Parathyroid adenoma (tissue), 2 donors: ENCODE results near the gene TULP4.

ENCODE experiments used
- H2AFZ ChIP-seq: fragments of 300-600 bp; sonication (generic); one replicate; pipeline ENCODE4 v1.7.0; 2017; ENCODE audit warnings: antibody characterized with exemption, mild to moderate bottlenecking
- H3K27ac ChIP-seq: fragments of 300-600 bp; sonication (generic); one replicate; pipeline ENCODE4 v1.7.0; 2017
- H3K27me3 ChIP-seq: fragments of 300-600 bp; sonication (generic); one replicate; pipeline ENCODE4 v1.7.0; 2017; ENCODE audit warnings: low read length; ENCODE audit not compliant: control insufficient read depth, insufficient read depth
- H3K36me3 ChIP-seq: fragments of 300-600 bp; sonication (generic); one replicate; pipeline ENCODE4 v1.7.0; 2017; ENCODE audit warnings: low read length; ENCODE audit not compliant: control insufficient read depth, insufficient read depth
- H3K4me1 ChIP-seq: fragments of 300-600 bp; sonication (generic); one replicate; pipeline ENCODE4 v1.7.0; 2017; ENCODE audit warnings: control low read depth
- H3K4me2 ChIP-seq: fragments of 300-600 bp; sonication (generic); one replicate; pipeline ENCODE4 v1.7.0; 2017; ENCODE audit warnings: low read length
- H3K4me3 ChIP-seq: fragments of 300-600 bp; sonication (generic); one replicate; pipeline ENCODE4 v1.7.0; 2017; ENCODE audit warnings: low read depth, low read length
- H3K79me2 ChIP-seq: fragments of 300-600 bp; sonication (generic); one replicate; pipeline ENCODE4 v1.7.0; 2017; ENCODE audit warnings: control low read depth
- H3K9ac ChIP-seq: fragments of 300-600 bp; sonication (generic); one replicate; pipeline ENCODE4 v1.7.0; 2017; ENCODE audit warnings: mild to moderate bottlenecking
- H3K9me3 ChIP-seq: fragments of 300-600 bp; sonication (generic); one replicate; pipeline ENCODE4 v1.7.0; 2017; ENCODE audit warnings: low read length; ENCODE audit not compliant: control insufficient read depth
- TF ChIP-seq, protein P1 (sequence below): fragments of 300-600 bp; sonication (generic); IDR thresholded peaks from one replicate; pipeline ENCODE4 v1.7.0; 2017; ENCODE audit warnings: antibody characterized with exemption, mild to moderate bottlenecking
- donor health status: primary hyperparathyroidism.

TULP4 gene

DNA sequence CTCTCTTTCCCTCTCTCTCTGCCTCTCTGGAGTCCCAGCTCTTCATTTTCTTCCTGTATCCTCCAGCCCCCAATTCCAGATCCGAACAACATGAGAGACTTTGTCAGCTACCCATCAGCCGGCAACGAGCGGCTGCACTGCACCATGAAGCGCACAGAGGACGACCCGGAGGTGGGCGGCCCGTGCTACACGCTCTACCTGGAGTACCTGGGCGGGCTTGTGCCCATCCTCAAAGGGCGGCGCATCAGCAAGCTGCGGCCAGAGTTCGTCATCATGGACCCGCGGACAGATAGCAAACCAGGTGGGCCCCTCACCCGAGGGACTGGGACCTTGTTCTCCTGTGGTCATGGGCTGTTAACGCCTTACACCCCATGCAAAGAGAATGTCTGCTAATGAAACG lies 168.7 kb downstream of the TULP4 start:
- Histone ChIP-seq H3K27ac (no peak overlapping the region), H3K27me3 (no peaks in the 10 kb centered on the region), H3K9me3 (no peaks in the 10 kb centered on the region), H3K9ac (no peak overlapping the region), H3K79me2 (peaks cover 2% of the 10 kb centered on the region), H3K36me3 (no peaks in the 10 kb centered on the region), H3K4me1 (no peaks in the 10 kb centered on the region), H2AFZ (no peak overlapping the region), H3K4me2 (no peak overlapping the region), H3K4me3 (no peak overlapping the region)
- TF ChIP-seq, protein P1, sequence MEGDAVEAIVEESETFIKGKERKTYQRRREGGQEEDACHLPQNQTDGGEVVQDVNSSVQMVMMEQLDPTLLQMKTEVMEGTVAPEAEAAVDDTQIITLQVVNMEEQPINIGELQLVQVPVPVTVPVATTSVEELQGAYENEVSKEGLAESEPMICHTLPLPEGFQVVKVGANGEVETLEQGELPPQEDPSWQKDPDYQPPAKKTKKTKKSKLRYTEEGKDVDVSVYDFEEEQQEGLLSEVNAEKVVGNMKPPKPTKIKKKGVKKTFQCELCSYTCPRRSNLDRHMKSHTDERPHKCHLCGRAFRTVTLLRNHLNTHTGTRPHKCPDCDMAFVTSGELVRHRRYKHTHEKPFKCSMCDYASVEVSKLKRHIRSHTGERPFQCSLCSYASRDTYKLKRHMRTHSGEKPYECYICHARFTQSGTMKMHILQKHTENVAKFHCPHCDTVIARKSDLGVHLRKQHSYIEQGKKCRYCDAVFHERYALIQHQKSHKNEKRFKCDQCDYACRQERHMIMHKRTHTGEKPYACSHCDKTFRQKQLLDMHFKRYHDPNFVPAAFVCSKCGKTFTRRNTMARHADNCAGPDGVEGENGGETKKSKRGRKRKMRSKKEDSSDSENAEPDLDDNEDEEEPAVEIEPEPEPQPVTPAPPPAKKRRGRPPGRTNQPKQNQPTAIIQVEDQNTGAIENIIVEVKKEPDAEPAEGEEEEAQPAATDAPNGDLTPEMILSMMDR = no peak

DNA sequence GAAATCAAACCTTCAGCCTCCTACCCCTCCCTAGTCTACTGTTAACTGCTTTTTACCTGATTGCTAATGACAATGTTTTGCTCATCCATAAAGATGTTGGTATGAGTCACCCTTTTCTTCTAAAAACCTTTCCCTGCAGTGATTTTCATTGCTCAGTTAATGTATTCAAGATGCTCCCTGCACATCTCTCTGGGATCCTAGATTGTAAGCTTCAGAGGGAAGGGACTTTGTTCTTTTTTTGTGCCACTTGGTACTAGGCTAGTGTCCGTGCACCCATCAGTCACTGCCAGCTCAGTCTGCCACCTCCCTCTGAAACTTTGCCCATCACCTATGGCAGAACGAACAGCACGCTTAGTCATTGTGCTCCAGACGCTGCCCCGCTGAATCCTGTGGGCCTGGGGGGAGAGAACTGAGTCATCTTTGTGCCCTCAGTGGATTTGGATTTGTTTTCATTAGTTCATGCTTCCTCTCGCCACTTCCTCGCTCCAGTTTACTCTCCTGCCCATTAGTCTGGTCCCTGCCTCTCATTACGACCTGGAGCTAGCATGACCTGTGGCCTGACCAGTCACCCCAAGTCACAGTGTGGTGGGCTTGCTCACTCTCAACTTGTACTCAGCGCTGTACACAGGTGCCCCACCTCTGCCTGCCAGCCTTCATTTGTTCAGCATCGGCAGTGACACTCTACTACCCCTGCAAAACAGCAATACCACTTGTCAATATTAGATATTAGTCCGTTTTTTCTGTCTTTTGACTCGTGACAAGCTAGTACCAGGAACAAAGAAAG lies 169.6 kb downstream of the TULP4 start:
- TF ChIP-seq, protein P1 = no peak
- no peaks in the 10 kb centered on the region for H3K4me1 ChIP-seq
- no peaks in the 10 kb centered on the region for H3K36me3 ChIP-seq
- H3K9ac ChIP-seq = no peak overlapping the region
- no peak overlapping the region for H3K27ac ChIP-seq
- no peaks in the 10 kb centered on the region for H3K27me3 ChIP-seq
- H3K9me3 ChIP-seq = no peaks in the 10 kb centered on the region
- peaks cover 2% of the 10 kb centered on the region for H3K79me2 ChIP-seq
- no peak overlapping the region for H2AFZ ChIP-seq
- H3K4me2 ChIP-seq = no peak overlapping the region
- no peak overlapping the region for H3K4me3 ChIP-seq

DNA sequence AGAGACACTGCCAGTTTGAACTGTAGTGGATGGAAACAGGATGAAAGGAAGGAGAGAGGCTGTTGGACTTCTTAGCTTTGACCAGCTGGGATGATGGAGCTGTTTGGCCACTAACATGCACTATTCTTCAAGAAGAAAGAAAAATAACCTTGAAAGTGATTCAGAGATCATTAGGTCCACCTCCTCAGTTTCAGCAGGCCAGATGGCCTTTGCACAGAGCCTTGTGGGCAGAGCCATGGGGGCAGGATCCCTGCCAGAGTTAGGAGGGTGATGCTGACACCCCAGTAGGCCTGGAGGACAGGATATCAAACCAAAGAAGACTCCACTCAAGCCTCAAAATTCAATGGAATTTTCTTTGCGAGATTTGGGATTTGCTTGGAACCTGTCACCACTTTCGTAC lies 173.2 kb downstream of the TULP4 start:
- TF ChIP-seq, protein P1 = no peak
- Histone ChIP-seq H3K4me3 (no peak overlapping the region), H3K9ac (no peak overlapping the region), H3K79me2 (no peaks in the 10 kb centered on the region), H2AFZ (no peak overlapping the region), H3K9me3 (no peaks in the 10 kb centered on the region), H3K4me2 (no peak overlapping the region), H3K4me1 (no peaks in the 10 kb centered on the region), H3K27me3 (no peaks in the 10 kb centered on the region), H3K36me3 (no peaks in the 10 kb centered on the region), H3K27ac (no peak overlapping the region)

DNA sequence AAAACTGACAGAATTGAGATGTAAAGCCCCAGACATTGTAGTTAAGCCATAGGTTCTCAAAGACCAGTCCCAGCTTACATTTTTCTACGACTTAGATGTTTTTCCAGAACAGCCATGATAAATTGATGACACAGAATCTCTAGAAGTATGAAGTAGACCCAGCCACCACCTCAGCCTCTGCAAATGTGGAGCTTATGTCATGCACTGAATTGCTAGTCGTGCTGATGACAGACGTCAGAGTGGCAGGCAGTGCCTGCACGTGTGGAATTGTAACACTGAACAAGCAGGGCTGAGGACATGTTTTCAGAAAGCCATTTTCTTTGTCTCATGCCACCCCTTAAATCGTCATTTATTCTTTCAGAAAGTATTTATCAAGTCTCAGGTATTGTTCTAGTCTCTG lies 175.2 kb downstream of the TULP4 start:
- TF ChIP-seq, protein P1 = no peak
- no peak overlapping the region for H3K4me2 ChIP-seq
- H2AFZ ChIP-seq = no peak overlapping the region
- H3K9ac ChIP-seq = no peak overlapping the region
- H3K4me1 ChIP-seq = no peaks in the 10 kb centered on the region
- H3K27ac ChIP-seq = no peak overlapping the region
- H3K36me3 ChIP-seq = no peaks in the 10 kb centered on the region
- H3K4me3 ChIP-seq = no peak overlapping the region
- no peaks in the 10 kb centered on the region for H3K79me2 ChIP-seq
- no peaks in the 10 kb centered on the region for H3K9me3 ChIP-seq
- H3K27me3 ChIP-seq = no peaks in the 10 kb centered on the region

DNA sequence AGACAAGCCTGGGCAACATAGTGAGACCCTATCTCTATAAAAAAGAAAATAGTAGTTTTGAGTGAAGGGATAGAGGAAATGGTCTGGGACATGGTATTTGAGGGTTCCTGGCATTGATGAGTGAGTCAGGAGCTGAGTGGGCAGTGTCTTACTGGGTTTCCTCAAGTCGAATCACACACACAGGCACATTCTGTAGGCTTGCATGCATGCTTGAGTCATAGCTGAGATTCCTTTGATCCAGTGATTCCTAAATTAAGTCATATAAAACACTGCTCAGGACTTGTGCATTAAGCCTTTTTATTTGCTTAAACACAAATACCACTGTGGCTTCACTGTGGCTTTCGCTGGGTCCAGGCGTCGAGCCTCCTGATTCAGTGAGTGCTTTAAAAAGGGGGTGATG lies 175.8 kb downstream of the TULP4 start:
- H3K36me3 ChIP-seq = no peaks in the 10 kb centered on the region
- TF ChIP-seq, protein P1 = no peak
- no peaks in the 10 kb centered on the region for H3K27me3 ChIP-seq
- no peak overlapping the region for H3K4me3 ChIP-seq
- no peak overlapping the region for H2AFZ ChIP-seq
- H3K27ac ChIP-seq = no peak overlapping the region
- no peaks in the 10 kb centered on the region for H3K9me3 ChIP-seq
- no peaks in the 10 kb centered on the region for H3K4me1 ChIP-seq
- H3K79me2 ChIP-seq = no peaks in the 10 kb centered on the region
- H3K9ac ChIP-seq = no peak overlapping the region
- no peak overlapping the region for H3K4me2 ChIP-seq
